Activated T-cell treated with anti-CD3 and anti-CD28 coated beads, Interleukin-2, amount 50 U/mL, for 24 hours (primary cell): ENCODE measurements around the gene SSTR5.

Experiments
- DNase-seq: peaks from one replicate; pipeline ENCODE4 v3.0.0-alpha.2; 2020
- H3K27ac Mint-ChIP-seq: 2 replicates; pipeline ENCODE4 v1.8.0; 2020; ENCODE audit warnings: mild to moderate bottlenecking, mixed read lengths
- H3K27me3 Mint-ChIP-seq: 2 replicates; pipeline ENCODE4 v1.8.0; 2020; ENCODE audit warnings: mixed read lengths
- H3K36me3 Mint-ChIP-seq: 2 replicates; pipeline ENCODE4 v1.8.0; 2020; ENCODE audit warnings: low read depth, mixed read lengths
- H3K4me1 Mint-ChIP-seq: 2 replicates; pipeline ENCODE4 v1.8.0; 2020; ENCODE audit warnings: low read depth, mixed read lengths
- H3K4me3 Mint-ChIP-seq: 2 replicates; pipeline ENCODE4 v1.8.0; 2020; ENCODE audit warnings: mild to moderate bottlenecking, moderate library complexity, mixed read lengths
- H3K9me3 Mint-ChIP-seq: 2 replicates; pipeline ENCODE4 v1.8.0; 2020; ENCODE audit warnings: mixed read lengths

SSTR5 gene

GRCh38 chr16:1126586-1126985 lies 54.0 kb downstream of the SSTR5 start:
- H3K9me3 Mint-ChIP-seq, result no peaks in the 10 kb centered on the region
- H3K27ac Mint-ChIP-seq, result no peak overlapping the region
- H3K4me3 Mint-ChIP-seq, result no peak overlapping the region
- H3K36me3 Mint-ChIP-seq, result no peaks in the 10 kb centered on the region
- H3K4me1 Mint-ChIP-seq, result no peaks in the 10 kb centered on the region
- no peak for DNase-seq
- H3K27me3 Mint-ChIP-seq, result no peaks in the 10 kb centered on the region

GRCh38 chr16:1127101-1127500 lies 54.6 kb downstream of the SSTR5 start:
- no peaks in the 10 kb centered on the region for H3K27me3 Mint-ChIP-seq
- no peaks in the 10 kb centered on the region for H3K4me1 Mint-ChIP-seq
- no peak overlapping the region for H3K27ac Mint-ChIP-seq
- no peaks in the 10 kb centered on the region for H3K36me3 Mint-ChIP-seq
- DNase-seq, result no peak
- no peaks in the 10 kb centered on the region for H3K9me3 Mint-ChIP-seq
- no peak overlapping the region for H3K4me3 Mint-ChIP-seq

GRCh38 chr16:1127971-1128715 lies 55.6 kb downstream of the SSTR5 start:
- H3K4me3 Mint-ChIP-seq, result no peak overlapping the region
- no peaks in the 10 kb centered on the region for H3K36me3 Mint-ChIP-seq

GRCh38 chr16:1129106-1129960 lies 56.8 kb downstream of the SSTR5 start:
- H3K4me3 Mint-ChIP-seq, result no peak overlapping the region
- no peaks in the 10 kb centered on the region for H3K27me3 Mint-ChIP-seq
- no peaks in the 10 kb centered on the region for H3K9me3 Mint-ChIP-seq
- H3K36me3 Mint-ChIP-seq, result no peaks in the 10 kb centered on the region
- H3K27ac Mint-ChIP-seq, result no peak overlapping the region
- no peak for DNase-seq
- no peaks in the 10 kb centered on the region for H3K4me1 Mint-ChIP-seq

More at GRCh38 chr16:1127971-1128715, 55.6 kb downstream of the SSTR5 start:
- Mint-ChIP-seq H3K4me1 (no peaks in the 10 kb centered on the region), H3K9me3 (no peaks in the 10 kb centered on the region), H3K27ac (no peak overlapping the region), H3K27me3 (no peaks in the 10 kb centered on the region)
- no peak for DNase-seq

GRCh38 chr16:1130382-1130781 lies 57.8 kb downstream of the SSTR5 start:
- no peak overlapping the region for H3K27ac Mint-ChIP-seq
- no peaks in the 10 kb centered on the region for H3K27me3 Mint-ChIP-seq
- no peak overlapping the region for H3K4me3 Mint-ChIP-seq
- H3K4me1 Mint-ChIP-seq, result no peaks in the 10 kb centered on the region
- no peak for DNase-seq
- H3K9me3 Mint-ChIP-seq, result no peaks in the 10 kb centered on the region
- no peaks in the 10 kb centered on the region for H3K36me3 Mint-ChIP-seq
